GM18499 (cell line): ENCODE measurements around the gene KDM4B.

Experiments used
- ATAC-seq: cut with Tn5 transposase; IDR thresholded peaks from one replicate; pipeline ENCODE4 v1.9.1; 2021; ENCODE audit warnings: moderate number of reproducible peaks; ENCODE audit not compliant: insufficient read depth, unreplicated experiment

KDM4B gene

GRCh38 chr19:5115771-5116202, 146.9 kb downstream of the KDM4B start:
- no peak for ATAC-seq

GRCh38 chr19:5116292-5116691, 147.4 kb downstream of the KDM4B start:
- no peak for ATAC-seq

GRCh38 chr19:5117421-5117820, 148.5 kb downstream of the KDM4B start:
- no peak for ATAC-seq

- no peak for ATAC-seq
These were observed 149.1 kb downstream of the KDM4B start for GRCh38 chr19:5118026-5118425.

GRCh38 chr19:5119297-5119998, 150.5 kb downstream of the KDM4B start:
- ATAC-seq = no peak

- no peak for ATAC-seq
These were observed 151.4 kb downstream of the KDM4B start for GRCh38 chr19:5120321-5120720.

- no peak for ATAC-seq
These were observed 151.9 kb downstream of the KDM4B start for GRCh38 chr19:5120833-5121232.

- no peak for ATAC-seq
These were observed 152.6 kb downstream of the KDM4B start for GRCh38 chr19:5121266-5122120.

GRCh38 chr19:5122121-5122400, 153.1 kb downstream of the KDM4B start:
- no peak for ATAC-seq

GRCh38 chr19:5122671-5123409, 153.9 kb downstream of the KDM4B start:
- no peak for ATAC-seq

GRCh38 chr19:5123646-5124045, 154.7 kb downstream of the KDM4B start:
- ATAC-seq = no peak

- ATAC-seq = no peak
These were observed 155.4 kb downstream of the KDM4B start for GRCh38 chr19:5124111-5124855.

GRCh38 chr19:5125376-5125775, 156.5 kb downstream of the KDM4B start:
- ATAC-seq = no peak

- no peak for ATAC-seq
These were observed 157.0 kb downstream of the KDM4B start for GRCh38 chr19:5125797-5126497.

- no peak for ATAC-seq
These were observed 157.7 kb downstream of the KDM4B start for GRCh38 chr19:5126498-5127223.

- no peak for ATAC-seq
These were observed 158.8 kb downstream of the KDM4B start for GRCh38 chr19:5127717-5128116.

- ATAC-seq = no peak
These were observed 159.5 kb downstream of the KDM4B start for GRCh38 chr19:5128251-5128935.

- no peak for ATAC-seq
These were observed 160.1 kb downstream of the KDM4B start for GRCh38 chr19:5128936-5129389.

GRCh38 chr19:5129691-5130090, 160.8 kb downstream of the KDM4B start:
- no peak for ATAC-seq
